WTC11 (cell line): ENCODE measurements around the gene CA10. TPM values are rescaled to one million over a fixed set of nuclear protein-coding genes. Genes with fewer than 3 reads are reported as not detected.

ENCODE experiments used
- ATAC-seq: fragments of 200-7000 bp; cut with Tn5 transposase; 2 replicates; pipeline ENCODE4 v1.10.0; 2021; ENCODE audit warnings: mild to moderate bottlenecking, moderate library complexity
- CTCF ChIA-PET: fragments of 300-600 bp; sonication (Branson Sonifier 250); formaldehyde crosslinking; loops from one replicate; lab custom pipeline; 2021; ENCODE audit warnings: antibody characterized with exemption; lab: Charles Lee
- POLR2A ChIA-PET: fragments of 350-600 bp; sonication (Branson Sonifier 250); formaldehyde crosslinking; loops from one replicate; lab custom pipeline; 2021; ENCODE audit warnings: antibody characterized with exemption; lab: Charles Lee
- DNase-seq: peaks from one replicate; pipeline ENCODE4 v3.0.0; 2021; ENCODE audit warnings: low spot score
- H3K27ac Mint-ChIP-seq: 2 replicates; pipeline ENCODE4 v1.8.0; 2021; ENCODE audit warnings: mixed read lengths
- H3K27me3 Mint-ChIP-seq: 2 replicates; pipeline ENCODE4 v1.8.0; 2021; ENCODE audit warnings: low read depth, mild to moderate bottlenecking, moderate library complexity, mixed read lengths
- H3K36me3 Mint-ChIP-seq: 2 replicates; pipeline ENCODE4 v1.8.0; 2021; ENCODE audit warnings: mixed read lengths
- H3K4me1 Mint-ChIP-seq: 2 replicates; pipeline ENCODE4 v1.8.0; 2022; ENCODE audit warnings: mixed read lengths
- H3K4me3 Mint-ChIP-seq: 2 replicates; pipeline ENCODE4 v1.8.0; 2021; ENCODE audit warnings: mild to moderate bottlenecking, moderate library complexity, mixed read lengths
- H3K9me3 Mint-ChIP-seq: 2 replicates; pipeline ENCODE4 v1.8.0; 2021; ENCODE audit warnings: mixed read lengths
- ARID4B ChIP-seq: sonication (generic); formaldehyde crosslinking; IDR thresholded peaks from 2 replicates; pipeline ENCODE4 v1.8.0; 2023; ENCODE audit warnings: missing genetic modification reagents, mild to moderate bottlenecking, borderline replicate concordance
- CTCF ChIP-seq: fragments of 200-600 bp; IDR thresholded peaks from 2 replicates; pipeline ENCODE4 v1.8.0; 2022; ENCODE audit warnings: antibody characterized with exemption
- E2F1 ChIP-seq: sonication (generic); formaldehyde crosslinking; IDR thresholded peaks from 2 replicates; pipeline ENCODE4 v1.8.0; 2022; ENCODE audit warnings: mild to moderate bottlenecking, missing genetic modification reagents
- ERG ChIP-seq: fragments of 250-450 bp; sonication (Bioruptor Pico); IDR thresholded peaks from 2 replicates; pipeline ENCODE4 v1.8.0; 2021; ENCODE audit warnings: mild to moderate bottlenecking
- ESRRA ChIP-seq: sonication (generic); formaldehyde crosslinking; IDR thresholded peaks from 2 replicates; pipeline ENCODE4 v1.8.1; 2022; ENCODE audit warnings: mild to moderate bottlenecking, missing genetic modification reagents, borderline replicate concordance
- ETV6 ChIP-seq: sonication (generic); formaldehyde crosslinking; IDR thresholded peaks from 2 replicates; pipeline ENCODE4 v1.8.1; 2022; ENCODE audit warnings: mild to moderate bottlenecking, missing genetic modification reagents
- FOXP1 ChIP-seq: sonication (generic); formaldehyde crosslinking; IDR thresholded peaks from 2 replicates; pipeline ENCODE4 v1.8.0; 2022; ENCODE audit warnings: missing genetic modification reagents, mild to moderate bottlenecking, moderate library complexity, borderline replicate concordance
- GABPB1 ChIP-seq: sonication (generic); formaldehyde crosslinking; IDR thresholded peaks from 2 replicates; pipeline ENCODE4 v1.8.1; 2023; ENCODE audit warnings: mild to moderate bottlenecking, missing genetic modification reagents
- NFE2L1 ChIP-seq: sonication (generic); formaldehyde crosslinking; IDR thresholded peaks from 2 replicates; pipeline ENCODE4 v1.8.1; 2023; ENCODE audit warnings: missing genetic modification reagents
- NR2C2 ChIP-seq: sonication (generic); formaldehyde crosslinking; IDR thresholded peaks from 2 replicates; pipeline ENCODE4 v1.8.0; 2022; ENCODE audit warnings: mild to moderate bottlenecking, missing genetic modification reagents
- OVOL2 ChIP-seq: fragments of 250-450 bp; sonication (Bioruptor Pico); IDR thresholded peaks from 2 replicates; pipeline ENCODE4 v1.9.0; 2021; ENCODE audit warnings: mild to moderate bottlenecking, borderline replicate concordance
- TEAD1 ChIP-seq: sonication (generic); formaldehyde crosslinking; IDR thresholded peaks from 2 replicates; pipeline ENCODE4 v1.8.0; 2022; ENCODE audit warnings: mild to moderate bottlenecking, missing genetic modification reagents
- ZBTB21 ChIP-seq: sonication (generic); formaldehyde crosslinking; IDR thresholded peaks from 2 replicates; pipeline ENCODE4 v1.8.1; 2023; ENCODE audit warnings: mild to moderate bottlenecking, missing genetic modification reagents, borderline replicate concordance
- ZNF281 ChIP-seq: sonication (generic); formaldehyde crosslinking; IDR thresholded peaks from 2 replicates; pipeline ENCODE4 v1.8.0; 2023; ENCODE audit warnings: mild to moderate bottlenecking, missing genetic modification reagents
- total RNA-seq: library from RNA; stranded (reverse); gene quantifications from 3 replicates; pipeline ENCODE4 v1.2.3, GENCODE V29; 2021

The CA10 gene
- total RNA-seq, 1 experiment from 2014 or later: 0.90 TPM

DNA sequence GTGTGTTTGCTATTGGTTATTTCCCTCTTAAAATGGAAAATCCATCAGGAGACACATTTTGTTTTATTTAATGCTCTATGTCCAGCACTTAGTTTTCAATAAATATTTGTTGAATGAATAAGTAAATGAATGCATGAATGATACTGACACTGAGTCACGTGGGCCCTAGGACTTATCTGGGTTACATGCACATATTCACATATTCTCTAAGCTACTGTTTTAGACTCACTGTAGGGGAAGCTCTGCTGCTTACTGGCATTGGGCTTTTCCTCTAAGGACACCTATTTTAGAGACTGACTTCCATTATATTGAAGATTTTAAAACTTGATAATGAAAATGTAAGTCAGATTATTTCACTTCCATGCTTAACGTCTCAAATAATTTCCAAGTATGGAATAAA, 571.0 kb downstream of the CA10 start (continued):
- no peak for TF ChIP-seq ZNF281 (CRISPR knock-in tag)
- no peak for TF ChIP-seq ESRRA (CRISPR knock-in tag)
- no peak for TF ChIP-seq NR2C2 (CRISPR knock-in tag)
- no peak for TF ChIP-seq ERG (CRISPR knock-in tag)
- TF ChIP-seq, all 79 proteins: peak for 0

GRCh38 chr17:51585514-51586104, 572.9 kb downstream of the CA10 start:
- Mint-ChIP-seq H3K4me1 (no peaks in the 10 kb centered on the region), H3K9me3 (peaks cover 44% of the 10 kb centered on the region), H3K27ac (no peak overlapping the region), H3K27me3 (no peaks in the 10 kb centered on the region), H3K36me3 (peaks cover 12% of the 10 kb centered on the region), H3K4me3 (no peak overlapping the region)
- ChIA-PET POLR2A (no interaction called here), CTCF (interaction anchor here (0.6 to 2.0 kb wide), 28 partner anchors 16 to 521 kb away, joined by 3 to 16 read pairs (median 3); no protein-coding TSS in a partner anchor)
- DNase-seq (peak; percentile 55), ATAC-seq (peak; percentile 93)
- TF ChIP-seq CTCF (peak; percentile 22; the same call in 1 of the 2 replicates), TEAD1 (CRISPR knock-in tag) (peak; percentile 21; the same call in 1 of the 2 replicates), ARID4B (no peak)

- no peaks in the 10 kb centered on the region for H3K27me3 Mint-ChIP-seq
- POLR2A ChIA-PET: no interaction called here
- H3K9me3 Mint-ChIP-seq: peaks cover 66% of the 10 kb centered on the region
- H3K4me3 Mint-ChIP-seq: no peak overlapping the region
- ATAC-seq (no peak), DNase-seq (no peak)
- H3K4me1 Mint-ChIP-seq: no peaks in the 10 kb centered on the region
- CTCF ChIA-PET: no interaction called here
- H3K36me3 Mint-ChIP-seq: peaks cover 10% of the 10 kb centered on the region
- H3K27ac Mint-ChIP-seq: no peak overlapping the region
- TF ChIP-seq E2F1: no peak
- no peak for TF ChIP-seq CTCF
- no peak for TF ChIP-seq GABPB1
- no peak for TF ChIP-seq ZBTB21 (CRISPR knock-in tag)
- no peak for TF ChIP-seq ESRRA (CRISPR knock-in tag)
- no peak for TF ChIP-seq NFE2L1 (CRISPR knock-in tag)
- TF ChIP-seq FOXP1 (CRISPR knock-in tag): no peak
- TF ChIP-seq ETV6 (CRISPR knock-in tag): no peak
- no peak for TF ChIP-seq OVOL2 (CRISPR knock-in tag)
Measured at GRCh38 chr17:51580869-51581268, 577.6 kb downstream of the CA10 start.
